NCI-H748 (cell line): ENCODE measurements around the gene EIF2B1.

Source experiments
- DNase-seq: peaks from one replicate; lab custom pipeline; 2025; ENCODE audit not compliant: unreplicated experiment; lab: John Stamatoyannopoulos, UW

The EIF2B1 gene

DNA sequence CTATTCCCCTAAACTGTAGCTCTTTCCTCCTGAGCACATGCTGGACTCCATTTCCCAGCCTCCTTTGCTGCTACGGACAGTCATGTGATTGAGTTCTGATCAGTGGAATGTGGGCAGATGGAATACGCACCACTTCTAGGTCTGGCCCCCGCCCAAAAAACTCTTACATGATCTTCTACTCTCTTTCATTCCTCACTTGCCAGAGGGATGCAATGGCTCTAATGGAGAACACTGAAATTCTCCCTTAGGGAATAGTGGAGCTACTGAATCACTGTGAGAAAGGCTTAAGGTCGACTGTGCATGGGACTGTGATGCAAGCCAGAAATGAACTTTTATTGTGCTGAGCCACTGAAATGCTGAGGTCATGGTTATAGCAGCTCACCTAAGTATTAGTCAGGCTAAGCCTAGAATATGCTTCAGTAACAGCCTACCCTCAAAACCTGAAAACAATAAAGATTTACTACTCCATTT is 62.1 kb downstream of the EIF2B1 start:
- DNase-seq, result no peak
